HL-60 (cell line): ENCODE measurements around the gene EFTUD2.

Source experiments
- DNase-seq, 2 experiments: peaks; one replicate each; pipeline ENCODE4 v3.0.0-alpha.2; 2010 to 2020; ENCODE audit warnings: low read depth in 1 of 2, low spot score in 1 of 2
- H3K27ac ChIP-seq: fragments of 250-450 bp; sonication (Bioruptor Pico); replicated peaks from 2 replicates; pipeline ENCODE4 v1.5.1; 2020; ENCODE audit warnings: mild to moderate bottlenecking, moderate library complexity
- H3K27me3 ChIP-seq: fragments of 250-450 bp; sonication (Bioruptor Pico); 2 replicates; pipeline ENCODE4 v1.5.1; 2021; ENCODE audit warnings: mild to moderate bottlenecking, moderate library complexity; ENCODE audit not compliant: insufficient read depth, poor library complexity, severe bottlenecking
- H3K4me3 ChIP-seq: replicated peaks from 2 replicates; pipeline ENCODE4 v1.5.1; 2011; ENCODE audit warnings: mild to moderate bottlenecking, control low read depth, low read length; ENCODE audit not compliant: insufficient read depth
- CTCF ChIP-seq: IDR thresholded peaks from one replicate; pipeline ENCODE4 v1.5.1; 2011; ENCODE audit warnings: low read length, control low read depth, inconsistent platforms; ENCODE audit not compliant: insufficient read depth
- GABPA ChIP-seq: IDR thresholded peaks from 2 replicates; pipeline ENCODE4 v1.6.1; 2012; ENCODE audit warnings: low read depth
- POLR2AphosphoS5 ChIP-seq: IDR thresholded peaks from 2 replicates; pipeline ENCODE4 v1.6.1; 2012; ENCODE audit warnings: low read depth
- REST ChIP-seq: IDR thresholded peaks from 2 replicates; pipeline ENCODE4 v1.6.1; 2012; ENCODE audit warnings: low read depth; ENCODE audit not compliant: insufficient replicate concordance
- SPI1 ChIP-seq: IDR thresholded peaks from 2 replicates; pipeline ENCODE4 v1.6.1; 2012; ENCODE audit warnings: low read depth, mild to moderate bottlenecking, borderline replicate concordance

The EFTUD2 gene

GRCh38 chr17:44904001-44904984, 5.0 kb upstream of the EFTUD2 start:
- no peak overlapping the region for H3K27ac ChIP-seq
- H3K27me3 ChIP-seq: no peaks in the 10 kb centered on the region
- TF ChIP-seq GABPA (no peak), SPI1 (no peak), REST (no peak), CTCF (no peak), POLR2AphosphoS5 (no peak)
- no peak overlapping the region for H3K4me3 ChIP-seq
- DNase-seq: no peak

GRCh38 chr17:44903012-44903685, 3.9 kb upstream of the EFTUD2 start:
- DNase-seq: no peak
- TF ChIP-seq POLR2AphosphoS5 (no peak), CTCF (no peak), SPI1 (no peak), GABPA (no peak), REST (no peak)
- Histone ChIP-seq H3K27ac (no peak overlapping the region), H3K4me3 (no peak overlapping the region), H3K27me3 (no peaks in the 10 kb centered on the region)

GRCh38 chr17:44902135-44902760, 3.0 kb upstream of the EFTUD2 start:
- TF ChIP-seq REST (no peak), POLR2AphosphoS5 (no peak), SPI1 (no peak), GABPA (no peak), CTCF (no peak)
- Histone ChIP-seq H3K4me3 (no peak overlapping the region), H3K27ac (no peak overlapping the region), H3K27me3 (no peaks in the 10 kb centered on the region)
- no peak for DNase-seq
